Testis (tissue), 2 donors: ENCODE measurements around the gene COBL.

Source experiments
- POLR2A ChIP-seq: fragments of 450-650 bp; IDR thresholded peaks from one replicate; pipeline ENCODE4 v1.6.1; 2017; ENCODE audit warnings: antibody characterized with exemption, mild to moderate bottlenecking, moderate library complexity
- TF ChIP-seq, protein P1 (sequence below), 3 experiments: fragments of 450-650 bp in 2 of 3; fragments of 200-600 bp in 1 of 3; sonication (generic) in 1 of 3; IDR thresholded peaks; one replicate each; pipeline ENCODE4 v1.5.1; 2016 to 2019; ENCODE audit warnings: antibody characterized with exemption in 3 of 3, mild to moderate bottlenecking in 2 of 3, moderate library complexity in 1 of 3

DNA sequence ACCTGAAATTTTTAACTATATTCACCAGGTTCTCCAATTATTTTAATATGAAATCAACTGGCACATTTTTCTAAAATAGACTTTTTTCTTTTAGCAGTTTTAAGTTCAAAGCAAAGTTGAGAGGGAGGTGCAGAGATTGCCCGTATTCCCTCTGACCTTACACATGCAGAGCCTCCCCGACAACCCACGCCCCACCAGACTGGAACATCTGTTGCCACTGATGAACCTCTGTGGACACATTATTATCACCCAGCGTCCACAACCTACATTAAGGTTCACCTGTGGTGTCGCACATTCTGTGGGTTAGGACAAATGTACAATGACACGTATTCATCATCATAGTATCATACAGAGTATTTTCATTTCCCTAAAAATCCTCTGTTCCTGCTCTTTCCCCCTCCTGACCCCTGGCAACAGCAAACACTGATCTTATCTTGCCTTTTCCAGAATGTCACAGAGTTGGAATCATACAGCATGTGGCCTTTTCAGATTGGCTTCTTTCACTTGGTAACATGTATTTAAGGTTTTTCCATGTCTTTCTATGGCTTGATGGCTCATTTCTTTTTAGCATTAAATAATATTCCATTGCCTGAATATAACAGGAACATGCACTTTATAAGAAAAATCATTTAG is 37.1 kb downstream of the COBL start:
- TF ChIP-seq, protein P1, sequence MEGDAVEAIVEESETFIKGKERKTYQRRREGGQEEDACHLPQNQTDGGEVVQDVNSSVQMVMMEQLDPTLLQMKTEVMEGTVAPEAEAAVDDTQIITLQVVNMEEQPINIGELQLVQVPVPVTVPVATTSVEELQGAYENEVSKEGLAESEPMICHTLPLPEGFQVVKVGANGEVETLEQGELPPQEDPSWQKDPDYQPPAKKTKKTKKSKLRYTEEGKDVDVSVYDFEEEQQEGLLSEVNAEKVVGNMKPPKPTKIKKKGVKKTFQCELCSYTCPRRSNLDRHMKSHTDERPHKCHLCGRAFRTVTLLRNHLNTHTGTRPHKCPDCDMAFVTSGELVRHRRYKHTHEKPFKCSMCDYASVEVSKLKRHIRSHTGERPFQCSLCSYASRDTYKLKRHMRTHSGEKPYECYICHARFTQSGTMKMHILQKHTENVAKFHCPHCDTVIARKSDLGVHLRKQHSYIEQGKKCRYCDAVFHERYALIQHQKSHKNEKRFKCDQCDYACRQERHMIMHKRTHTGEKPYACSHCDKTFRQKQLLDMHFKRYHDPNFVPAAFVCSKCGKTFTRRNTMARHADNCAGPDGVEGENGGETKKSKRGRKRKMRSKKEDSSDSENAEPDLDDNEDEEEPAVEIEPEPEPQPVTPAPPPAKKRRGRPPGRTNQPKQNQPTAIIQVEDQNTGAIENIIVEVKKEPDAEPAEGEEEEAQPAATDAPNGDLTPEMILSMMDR (IDR thresholded peaks at IDR 0.05): no peak
- TF ChIP-seq POLR2A: no peak
